DOHH2 (cell line): ENCODE measurements around the gene SLC38A5.

Experiments
- H3F3A ChIP-seq: fragments of 200-600 bp; sonication (generic), shearing (Covaris generic); 2 replicates; pipeline ENCODE4 v1.6.0; 2016; ENCODE audit warnings: antibody characterized with exemption, mild to moderate bottlenecking; ENCODE audit not compliant: control insufficient read depth, insufficient read depth
- H3K27ac ChIP-seq: fragments of 200-600 bp; sonication (generic); 2 replicates; pipeline ENCODE4 v1.5.1; 2014; ENCODE audit warnings: low read depth, mild to moderate bottlenecking, low read length, moderate library complexity
- H3K27me3 ChIP-seq: fragments of 200-600 bp; sonication (generic); 2 replicates; pipeline ENCODE4 v1.6.1; 2014; ENCODE audit warnings: mild to moderate bottlenecking, low read length, mixed read lengths; ENCODE audit not compliant: control insufficient read depth
- H3K36me3 ChIP-seq: fragments of 200-600 bp; sonication (generic); 2 replicates; pipeline ENCODE4 v1.6.1; 2014; ENCODE audit warnings: mild to moderate bottlenecking, low read length, moderate library complexity, mixed read lengths; ENCODE audit not compliant: control insufficient read depth
- H3K4me1 ChIP-seq: fragments of 200-600 bp; sonication (generic); 2 replicates; pipeline ENCODE4 v1.6.1; 2014; ENCODE audit warnings: mild to moderate bottlenecking, low read length, mixed read lengths; ENCODE audit not compliant: control insufficient read depth
- H3K4me2 ChIP-seq: fragments of 200-600 bp; sonication (generic); 2 replicates; pipeline ENCODE4 v1.6.0; 2014; ENCODE audit warnings: mild to moderate bottlenecking, low read length, moderate library complexity
- H3K4me3 ChIP-seq: fragments of 200-600 bp; sonication (generic); 2 replicates; pipeline ENCODE4 v1.5.1; 2014; ENCODE audit warnings: mild to moderate bottlenecking, low read length, mixed read lengths
- H3K79me2 ChIP-seq: fragments of 200-600 bp; sonication (generic); 2 replicates; pipeline ENCODE4 v1.6.1; 2014; ENCODE audit warnings: mild to moderate bottlenecking, low read length, mixed read lengths; ENCODE audit not compliant: control insufficient read depth
- H3K9me2 ChIP-seq: fragments of 200-600 bp; sonication (generic); replicated peaks from 2 replicates; pipeline ENCODE4 v1.6.1; 2014; ENCODE audit warnings: mild to moderate bottlenecking, low read length, mixed read lengths; ENCODE audit not compliant: control insufficient read depth
- H3K9me3 ChIP-seq: fragments of 200-600 bp; sonication (generic); 2 replicates; pipeline ENCODE4 v1.6.1; 2014; ENCODE audit warnings: antibody characterized with exemption, low read length, mixed read lengths; ENCODE audit not compliant: control insufficient read depth, insufficient read depth
- H4K20me1 ChIP-seq: fragments of 200-600 bp; sonication (generic); 2 replicates; pipeline ENCODE4 v1.6.0; 2014; ENCODE audit warnings: low read depth, mild to moderate bottlenecking, antibody characterized with exemption, low read length, moderate library complexity; ENCODE audit not compliant: control insufficient read depth, insufficient read depth
- CTCF ChIP-seq: fragments of 200-600 bp; sonication (generic); IDR thresholded peaks from one replicate; pipeline ENCODE4 v1.5.1; 2014; ENCODE audit warnings: antibody characterized with exemption, mild to moderate bottlenecking, low read depth, low read length; ENCODE audit not compliant: poor library complexity, severe bottlenecking
- EZH2phosphoT487 ChIP-seq: fragments of 200-600 bp; sonication (generic); IDR thresholded peaks from 2 replicates; pipeline ENCODE4 v1.6.1; 2017; ENCODE audit warnings: borderline replicate concordance, mild to moderate bottlenecking, antibody characterized with exemption, low read length, moderate library complexity, mixed read lengths

The SLC38A5 gene

GRCh38 chrX:48515842-48516241, 45.8 kb upstream of the SLC38A5 start:
- H3K9me3 ChIP-seq: no peaks in the 10 kb centered on the region

GRCh38 chrX:48514868-48515460, 44.9 kb upstream of the SLC38A5 start:
- peaks cover 26% of the 10 kb centered on the region for H3K4me1 ChIP-seq
- no peaks in the 10 kb centered on the region for H3K79me2 ChIP-seq
- H4K20me1 ChIP-seq: no peaks in the 10 kb centered on the region
- no peaks in the 10 kb centered on the region for H3K9me3 ChIP-seq
- H3F3A ChIP-seq: no peaks in the 10 kb centered on the region; the same call in 1 of the 2 replicates
- no peaks in the 10 kb centered on the region for H3K9me2 ChIP-seq
- TF ChIP-seq CTCF (no peak), EZH2phosphoT487 (no peak)
- H3K4me2 ChIP-seq: no peak overlapping the region
- H3K27me3 ChIP-seq: no peaks in the 10 kb centered on the region
- no peaks in the 10 kb centered on the region for H3K36me3 ChIP-seq
- H3K4me3 ChIP-seq: no peak overlapping the region
- no peak overlapping the region for H3K27ac ChIP-seq

More at GRCh38 chrX:48515842-48516241, 45.8 kb upstream of the SLC38A5 start:
- Histone ChIP-seq H4K20me1 (no peaks in the 10 kb centered on the region), H3K4me3 (no peak overlapping the region), H3K4me2 (no peak overlapping the region), H3K36me3 (no peaks in the 10 kb centered on the region), H3K27me3 (no peaks in the 10 kb centered on the region), H3K27ac (no peak overlapping the region), H3F3A (no peaks in the 10 kb centered on the region; the same call in 1 of the 2 replicates), H3K9me2 (no peaks in the 10 kb centered on the region), H3K4me1 (peaks cover 35% of the 10 kb centered on the region), H3K79me2 (no peaks in the 10 kb centered on the region)
- TF ChIP-seq CTCF: no peak
- TF ChIP-seq EZH2phosphoT487: no peak

- H3K27me3 ChIP-seq: no peaks in the 10 kb centered on the region
- H3K27ac ChIP-seq: no peak overlapping the region
- H3K36me3 ChIP-seq: no peaks in the 10 kb centered on the region
These were observed 44.2 kb upstream of the SLC38A5 start for GRCh38 chrX:48514126-48514806.

More at GRCh38 chrX:48514126-48514806, 44.2 kb upstream of the SLC38A5 start:
- Histone ChIP-seq H3K4me2 (peak overlapping the region; percentile 19), H3K4me1 (peaks cover 23% of the 10 kb centered on the region), H4K20me1 (no peaks in the 10 kb centered on the region), H3K9me3 (no peaks in the 10 kb centered on the region), H3F3A (no peaks in the 10 kb centered on the region; the same call in 1 of the 2 replicates), H3K4me3 (no peak overlapping the region), H3K79me2 (no peaks in the 10 kb centered on the region), H3K9me2 (no peaks in the 10 kb centered on the region)
- no peak for TF ChIP-seq CTCF
- TF ChIP-seq EZH2phosphoT487: no peak
